ENCODE measurements around the gene CLPTM1L.

DNA sequence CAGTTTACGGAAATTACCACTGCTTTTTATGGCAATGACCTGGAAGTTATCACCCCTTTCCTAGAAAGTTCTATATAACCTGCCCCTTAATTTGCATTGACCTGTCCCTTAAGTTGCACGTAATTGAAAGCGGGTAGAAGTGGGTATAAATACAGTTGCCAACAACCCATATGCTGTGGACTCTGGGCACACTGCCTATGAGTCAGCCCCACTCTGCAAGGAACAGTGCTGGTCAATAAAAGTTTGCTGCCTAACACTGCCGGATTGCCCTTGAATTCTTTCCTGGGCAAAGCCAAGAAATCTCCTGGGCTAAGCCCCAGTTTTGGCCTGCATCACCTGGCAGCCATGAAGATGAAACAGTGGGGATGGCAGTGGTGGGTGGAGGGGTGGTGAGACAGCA is 23.9 kb upstream of the CLPTM1L start:
- TF ChIP-seq, protein P1, sequence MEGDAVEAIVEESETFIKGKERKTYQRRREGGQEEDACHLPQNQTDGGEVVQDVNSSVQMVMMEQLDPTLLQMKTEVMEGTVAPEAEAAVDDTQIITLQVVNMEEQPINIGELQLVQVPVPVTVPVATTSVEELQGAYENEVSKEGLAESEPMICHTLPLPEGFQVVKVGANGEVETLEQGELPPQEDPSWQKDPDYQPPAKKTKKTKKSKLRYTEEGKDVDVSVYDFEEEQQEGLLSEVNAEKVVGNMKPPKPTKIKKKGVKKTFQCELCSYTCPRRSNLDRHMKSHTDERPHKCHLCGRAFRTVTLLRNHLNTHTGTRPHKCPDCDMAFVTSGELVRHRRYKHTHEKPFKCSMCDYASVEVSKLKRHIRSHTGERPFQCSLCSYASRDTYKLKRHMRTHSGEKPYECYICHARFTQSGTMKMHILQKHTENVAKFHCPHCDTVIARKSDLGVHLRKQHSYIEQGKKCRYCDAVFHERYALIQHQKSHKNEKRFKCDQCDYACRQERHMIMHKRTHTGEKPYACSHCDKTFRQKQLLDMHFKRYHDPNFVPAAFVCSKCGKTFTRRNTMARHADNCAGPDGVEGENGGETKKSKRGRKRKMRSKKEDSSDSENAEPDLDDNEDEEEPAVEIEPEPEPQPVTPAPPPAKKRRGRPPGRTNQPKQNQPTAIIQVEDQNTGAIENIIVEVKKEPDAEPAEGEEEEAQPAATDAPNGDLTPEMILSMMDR (IDR thresholded peaks at IDR 0.05; ENCODE audit: insufficient read depth, low read depth, low read length): no peak
- TF ChIP-seq EZH2 (IDR thresholded peaks at IDR 0.05; ENCODE audit: insufficient read depth, low read length): no peak

Measured in astrocyte (in vitro differentiated cells and primary cell).